Heart left ventricle (tissue), 13 donors: ENCODE results near the gene LRRC63.

Experiments
- CTCF ChIP-seq, 12 donors: fragments of 200-600 bp; sonication (generic) in 4 of 12; IDR thresholded peaks; one replicate each; pipeline versions ENCODE4 v1.5.0 to v1.8.0; 2018 to 2022; ENCODE audit warnings: antibody characterized with exemption in 12 of 12, mild to moderate bottlenecking in 5 of 12
- POLR2A ChIP-seq, 2 donors: fragments of 450-650 bp; IDR thresholded peaks; one replicate each; pipeline ENCODE4 v1.6.1; 2017; ENCODE audit warnings: antibody characterized with exemption in 2 of 2, mild to moderate bottlenecking in 2 of 2, moderate library complexity in 2 of 2
- donor health status: ischemic (EF 13 %, LVEDD 7.1; RV severe dilation, severe dysfunction).
- donor health status: DM: no; HTN: yes; CAD: no.
- donor health status: DM: no; HTN: no; CAD: no.
- donor health status: ischemic (EF 25% LVEDD 6.9; RV normal size, moderate dysfunction).
- donor health status: ischemic (EF 25% LVEDD 5.7; RV mildly dilated, moderate dysfunction).
- donor health status: ischemic (EF 35%, LVEDD 5.7; RV mildly dilated, moderate dysfunction).
- donor health status: nonischemic (EF 11% LVEDD 7.7; RV severe dilation, severe dysfunction).
- donor health status: DM: yes; HTN: yes; CAD: no.
- donor health status: PGD.
- donor health status: ischemic (EF 29% LVEDD 5.4; RV normal size, mild dysfunction).
- donor health status: nonischemic (EF 23%, LVEDD 6.1; RV moderate dilation, normal function).

GRCh38 chr13:46179491-46179908, 32.2 kb upstream of the LRRC63 start:
- TF ChIP-seq POLR2A (IDR thresholded peaks at IDR 0.05) = no peak
- no peak for TF ChIP-seq CTCF (IDR thresholded peaks at IDR 0.05)
